Prostate gland (tissue), 2 donors: ENCODE results near the gene EGR1. TPM values are rescaled to one million over a fixed set of nuclear protein-coding genes. Genes with fewer than 3 reads are reported as not detected.
"Not testable (repeated sequence)": the region's sequence is repeated elsewhere in the genome, so short reads cannot be mapped to it uniquely, and the experiment has no call there.

ENCODE experiments used
- DNase-seq: peaks from one replicate; pipeline ENCODE4 v3.0.0-alpha.2; 2019; ENCODE audit warnings: low spot score
- H3K27ac ChIP-seq, 2 donors: fragments of 200-600 bp; sonication (generic); 2 replicates each; pipeline ENCODE4 v1.5.1; 2017 to 2019
- H3K27me3 ChIP-seq: fragments of 200-600 bp; sonication (generic); replicated peaks from 2 replicates; pipeline ENCODE4 v1.5.1; 2019; ENCODE audit not compliant: insufficient read depth
- H3K36me3 ChIP-seq, 2 donors: fragments of 200-600 bp; sonication (generic); 1 replicate in 1 of 2; 2 replicates in 1 of 2; pipeline versions ENCODE4 v1.5.1 to v1.8.1; 2017 to 2019
- H3K4me1 ChIP-seq: fragments of 200-600 bp; sonication (generic); replicated peaks from 2 replicates; pipeline ENCODE4 v1.5.1; 2019
- H3K4me3 ChIP-seq, 2 donors: fragments of 200-600 bp; sonication (generic); 2 replicates each; pipeline ENCODE4 v1.5.1; 2017 to 2019
- H3K9me3 ChIP-seq: fragments of 200-600 bp; sonication (generic); 2 replicates; pipeline ENCODE4 v1.5.1; 2017
- POLR2A ChIP-seq: fragments of 450-650 bp; IDR thresholded peaks from one replicate; pipeline ENCODE4 v1.6.1; 2016; ENCODE audit warnings: antibody characterized with exemption, mild to moderate bottlenecking
- POLR2AphosphoS5 ChIP-seq: sonication (generic); formaldehyde crosslinking; IDR thresholded peaks from one replicate; pipeline ENCODE4 v1.6.1; 2017; ENCODE audit warnings: antibody characterized with exemption
- WGBS: methylation state at CpG from one replicate; pipeline ENCODE4 v1.1.5; 2018; 5-methylcytosine and 5-hydroxymethylcytosine counted together
- intact Hi-C: fragments of 100-400 bp; cut with DNase I; formaldehyde crosslinking; loops from one replicate; pipeline ENCODE4 v1.14.2; 2022
- total RNA-seq, 2 donors: library from RNA; depleted of rRNA; stranded (reverse); fragments of >200 nt; gene quantifications; one replicate each; pipeline ENCODE4 v1.1.0, GENCODE V29; 2016
- TF ChIP-seq, protein P1 (sequence below), 4 experiments: fragments of 200-600 bp in 2 of 4; fragments of 450-650 bp in 2 of 4; sonication (generic) in 2 of 4; IDR thresholded peaks; 1 replicate in 3 of 4; 2 replicates in 1 of 4; pipeline ENCODE4 v1.5.1; 2016 to 2019; ENCODE audit warnings: antibody characterized with exemption in 4 of 4, mild to moderate bottlenecking in 2 of 4, moderate library complexity in 2 of 4

Gene EGR1
- total RNA-seq, 2 donors from 2014 or later = 12.2 to 19.5 TPM

DNA sequence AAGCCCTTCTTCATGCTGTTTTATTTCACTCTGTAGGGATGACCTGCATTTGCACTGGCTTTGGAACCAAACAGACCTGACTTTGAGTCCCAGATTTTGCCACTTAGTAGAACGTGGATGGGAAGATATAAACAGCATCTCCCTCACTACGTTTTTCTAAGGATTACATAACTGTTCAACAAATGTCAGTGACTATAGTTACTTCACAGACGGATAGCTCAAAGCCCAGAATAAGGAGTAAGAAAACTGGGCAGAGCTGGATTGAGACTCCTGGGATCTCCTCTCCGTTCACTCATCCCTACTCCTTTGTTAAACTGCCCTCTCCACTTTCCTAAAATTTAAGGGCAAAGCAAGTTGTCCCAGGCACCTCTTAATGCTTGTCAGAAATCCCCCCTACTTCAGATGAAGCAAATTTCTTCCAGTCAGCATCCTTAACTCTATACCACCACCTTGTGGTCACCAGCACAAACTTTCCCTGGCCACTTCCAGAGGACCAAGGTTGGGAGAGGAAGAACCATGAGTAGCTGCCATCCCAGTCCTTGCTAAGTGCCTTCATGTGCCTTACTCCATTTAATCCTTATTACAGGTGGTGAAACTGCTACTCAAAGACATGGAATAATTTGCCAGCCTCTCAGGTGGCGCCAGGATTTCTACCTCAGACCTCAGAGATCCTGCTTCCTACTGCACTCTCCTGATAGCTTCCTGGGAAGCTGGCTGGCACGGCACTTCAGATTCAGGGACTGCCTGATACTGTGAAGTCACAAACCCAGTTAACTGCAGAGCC, 38.4 kb downstream of the EGR1 start:
- peak overlapping the region; percentile 67 to 70 for H3K27ac ChIP-seq
- no peak overlapping the region for H3K4me3 ChIP-seq
- no peaks in the 10 kb centered on the region for H3K36me3 ChIP-seq
- WGBS = 23% methylated on average over 6 of the region's 6 CpGs
- intact Hi-C loops = loop anchor here (1.0 to 10.0 kb wide), 3 partner anchors 40 to 279 kb away; no protein-coding TSS in a partner anchor
- H3K4me1 ChIP-seq = peaks cover 14% of the 10 kb centered on the region
- peak; percentile 56 for DNase-seq
- TF ChIP-seq, protein P1, sequence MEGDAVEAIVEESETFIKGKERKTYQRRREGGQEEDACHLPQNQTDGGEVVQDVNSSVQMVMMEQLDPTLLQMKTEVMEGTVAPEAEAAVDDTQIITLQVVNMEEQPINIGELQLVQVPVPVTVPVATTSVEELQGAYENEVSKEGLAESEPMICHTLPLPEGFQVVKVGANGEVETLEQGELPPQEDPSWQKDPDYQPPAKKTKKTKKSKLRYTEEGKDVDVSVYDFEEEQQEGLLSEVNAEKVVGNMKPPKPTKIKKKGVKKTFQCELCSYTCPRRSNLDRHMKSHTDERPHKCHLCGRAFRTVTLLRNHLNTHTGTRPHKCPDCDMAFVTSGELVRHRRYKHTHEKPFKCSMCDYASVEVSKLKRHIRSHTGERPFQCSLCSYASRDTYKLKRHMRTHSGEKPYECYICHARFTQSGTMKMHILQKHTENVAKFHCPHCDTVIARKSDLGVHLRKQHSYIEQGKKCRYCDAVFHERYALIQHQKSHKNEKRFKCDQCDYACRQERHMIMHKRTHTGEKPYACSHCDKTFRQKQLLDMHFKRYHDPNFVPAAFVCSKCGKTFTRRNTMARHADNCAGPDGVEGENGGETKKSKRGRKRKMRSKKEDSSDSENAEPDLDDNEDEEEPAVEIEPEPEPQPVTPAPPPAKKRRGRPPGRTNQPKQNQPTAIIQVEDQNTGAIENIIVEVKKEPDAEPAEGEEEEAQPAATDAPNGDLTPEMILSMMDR (IDR thresholded peaks at IDR 0.05) = peak; percentile 51 to 92 (median 82)
- no peak for TF ChIP-seq POLR2A
- TF ChIP-seq POLR2AphosphoS5 = peak; percentile 80
- H3K27me3 ChIP-seq = no peaks in the 10 kb centered on the region
- no peaks in the 10 kb centered on the region for H3K9me3 ChIP-seq

DNA sequence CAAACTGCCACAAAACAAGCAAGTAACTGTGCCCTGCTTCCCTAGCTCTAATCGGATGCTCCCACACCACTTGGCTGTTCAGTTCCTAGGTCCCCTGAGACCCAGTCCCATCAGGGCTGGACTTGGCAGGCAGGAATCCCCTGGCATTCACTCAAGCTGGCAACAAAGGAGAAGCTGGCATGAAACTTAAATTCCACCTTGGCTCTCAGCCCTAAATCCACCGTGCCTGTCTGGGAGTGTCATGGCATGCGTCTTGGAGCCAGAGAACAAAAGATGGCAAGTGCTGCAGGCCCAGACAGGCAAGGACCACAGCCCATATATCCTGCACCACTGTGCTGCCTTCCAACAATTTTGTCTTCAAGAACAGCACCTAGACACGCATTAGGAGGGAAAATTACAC, 39.5 kb downstream of the EGR1 start:
- no peaks in the 10 kb centered on the region for H3K36me3 ChIP-seq
- H3K27me3 ChIP-seq = no peaks in the 10 kb centered on the region
- intact Hi-C loops = loop anchor here (10.0 kb wide), 1 partner anchor 280 kb away; no protein-coding TSS in a partner anchor
- H3K4me3 ChIP-seq = no peak overlapping the region
- TF ChIP-seq POLR2AphosphoS5 (peak; percentile 90), POLR2A (peak; percentile 9)
- TF ChIP-seq, protein P1 (IDR thresholded peaks at IDR 0.05) = no peak
- WGBS = 14% methylated on average over 4 of the region's 4 CpGs
- peaks cover 14% of the 10 kb centered on the region for H3K4me1 ChIP-seq
- peak; percentile 87 for DNase-seq
- H3K9me3 ChIP-seq = no peaks in the 10 kb centered on the region
- H3K27ac ChIP-seq = peak overlapping the region; percentile 67 to 70

DNA sequence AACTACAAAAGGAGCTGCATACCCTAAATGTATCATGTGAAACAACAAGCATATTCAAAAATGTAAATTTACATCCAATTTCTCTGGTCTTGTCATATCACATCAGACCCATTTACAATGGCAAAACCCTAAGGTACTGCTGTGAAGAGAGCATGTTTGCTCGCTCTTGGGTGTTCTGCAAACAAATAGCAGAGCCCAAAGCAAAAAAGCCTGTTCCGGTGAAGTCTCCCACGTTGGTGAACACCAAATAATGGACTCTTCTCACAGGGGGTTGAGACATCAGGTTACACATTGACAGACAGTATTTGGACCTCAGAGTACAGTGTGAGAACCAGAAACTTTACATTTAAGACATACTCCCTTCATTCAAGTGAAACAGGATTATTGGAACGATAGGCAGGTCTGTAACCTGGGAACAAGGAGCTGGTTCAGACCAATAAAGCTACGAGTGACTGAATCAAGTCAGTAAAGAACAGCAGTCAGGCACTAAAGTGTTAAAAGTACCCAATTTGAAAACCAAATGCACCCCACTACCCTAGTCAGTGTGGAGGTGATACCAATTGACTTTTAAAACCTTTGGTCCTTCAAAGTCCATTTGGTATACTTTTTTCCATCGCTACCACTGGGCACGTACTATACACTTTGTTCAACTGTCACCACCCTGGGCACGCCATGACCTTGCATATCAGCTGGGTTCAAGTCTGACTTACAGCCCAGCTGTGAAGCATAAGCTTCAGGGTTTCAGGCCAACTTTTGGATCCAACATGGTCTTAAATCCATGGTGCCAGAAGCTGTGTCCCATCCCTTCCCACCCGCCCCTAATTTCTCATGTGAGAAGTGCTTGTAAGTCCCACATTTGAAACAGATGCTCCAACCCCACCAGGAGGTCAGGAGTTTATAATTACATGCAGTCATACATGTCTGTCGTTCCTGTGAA, 41.4 kb downstream of the EGR1 start:
- Histone ChIP-seq H3K36me3 (no peaks in the 10 kb centered on the region), H3K4me1 (peaks cover 14% of the 10 kb centered on the region), H3K4me3 (no peak overlapping the region), H3K9me3 (no peaks in the 10 kb centered on the region), H3K27ac (no peak overlapping the region), H3K27me3 (no peaks in the 10 kb centered on the region)
- 70% methylated on average over 10 of the region's 10 CpGs for WGBS
- no peak for DNase-seq
- intact Hi-C loops = loop anchor here (10.0 kb wide), 1 partner anchor 282 kb away; no protein-coding TSS in a partner anchor
- TF ChIP-seq POLR2AphosphoS5 = no peak
- TF ChIP-seq, protein P1 (IDR thresholded peaks at IDR 0.05) = no peak
- no peak for TF ChIP-seq POLR2A

DNA sequence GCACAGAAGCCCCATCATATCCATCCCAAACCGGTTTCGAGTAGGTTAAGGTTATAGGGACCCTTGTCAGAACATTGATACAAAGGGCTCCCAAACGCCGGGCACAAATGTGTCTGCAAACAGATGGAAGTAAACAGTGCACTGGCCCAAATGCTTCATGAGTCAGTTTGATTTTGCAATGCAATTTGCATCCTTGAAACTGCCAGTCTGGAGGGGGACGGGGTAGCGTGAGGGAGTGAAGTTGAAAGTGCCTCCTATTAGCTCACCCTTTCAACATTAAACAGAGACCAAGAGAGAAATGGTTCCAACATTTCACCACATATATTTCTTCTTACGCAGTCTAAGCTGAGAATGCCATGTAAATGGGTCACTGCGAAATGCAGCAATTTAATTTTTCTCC, 42.2 kb downstream of the EGR1 start:
- not testable (repeated sequence) for H3K9me3 ChIP-seq, H3K27ac ChIP-seq, H3K27me3 ChIP-seq, DNase-seq, H3K36me3 ChIP-seq, H3K4me3 ChIP-seq
- H3K4me1 ChIP-seq = peaks cover 14% of the 10 kb centered on the region
- 73% methylated on average over 8 of the region's 8 CpGs for WGBS
- intact Hi-C loops = loop anchor here (10.0 kb wide), 1 partner anchor 283 kb away; no protein-coding TSS in a partner anchor

DNA sequence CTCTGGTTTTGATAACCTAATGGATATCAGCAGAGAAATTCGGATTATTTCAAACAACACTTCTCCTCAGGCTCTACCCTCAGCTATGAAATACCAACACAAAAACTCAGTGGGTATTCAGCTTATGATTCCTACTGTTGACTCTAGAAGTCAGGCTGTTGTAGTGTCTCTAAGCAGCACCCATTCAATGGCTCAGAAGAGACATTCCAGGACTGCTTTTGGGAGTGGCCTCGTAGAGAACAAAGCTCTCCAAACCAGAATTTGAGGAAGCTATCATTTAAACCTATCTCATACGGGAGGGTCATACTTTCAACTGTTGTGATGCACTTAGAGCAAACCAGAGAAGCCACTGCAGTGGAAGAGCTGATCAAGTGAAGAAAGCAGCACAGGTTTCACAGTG, 43.7 kb downstream of the EGR1 start:
- no peak overlapping the region for H3K27ac ChIP-seq
- no peaks in the 10 kb centered on the region for H3K9me3 ChIP-seq
- WGBS = 58% methylated on average over 3 of the region's 3 CpGs
- H3K36me3 ChIP-seq = no peaks in the 10 kb centered on the region
- no peak for DNase-seq
- H3K4me1 ChIP-seq = peaks cover 13% of the 10 kb centered on the region
- intact Hi-C loops = loop anchor here (10.0 kb wide), 1 partner anchor 284 kb away; no protein-coding TSS in a partner anchor
- no peak overlapping the region for H3K4me3 ChIP-seq
- no peak for TF ChIP-seq POLR2AphosphoS5
- TF ChIP-seq POLR2A = no peak
- no peaks in the 10 kb centered on the region for H3K27me3 ChIP-seq
